ENCODE measurements around the gene TECTB.

TECTB gene

GRCh38 chr10:112265745-112266144 is 17.5 kb upstream of the TECTB start:
- peak overlapping the region in 1 of 5 donors; percentile 6 for H3K9ac ChIP-seq (ENCODE audit: low read length in 5 of 5)
- peaks cover 0 to 37% (median 26%) of the 10 kb centered on the region in 5 donors for H3K4me1 ChIP-seq (ENCODE audit: control insufficient read depth in 5 of 5, insufficient read depth in 5 of 5, low read length in 5 of 5)
- H3K27ac ChIP-seq (ENCODE audit: low read depth, low read length), result peak overlapping the region; percentile 68
- no peak overlapping the region for H3K4me3 ChIP-seq (ENCODE audit: low read depth in 1 of 5, low read length in 5 of 5)
- peaks cover 0 to 11% (median 0%) of the 10 kb centered on the region in 5 donors for H3K9me3 ChIP-seq (ENCODE audit: control insufficient read depth in 5 of 5, low read length in 5 of 5)
- no peaks in the 10 kb centered on the region for H3K27me3 ChIP-seq (ENCODE audit: control insufficient read depth in 5 of 5, insufficient read depth in 4 of 5, low read length in 5 of 5)
- H3K36me3 ChIP-seq (ENCODE audit: control insufficient read depth in 5 of 5, insufficient read depth in 5 of 5, low read length in 5 of 5), result no peaks in the 10 kb centered on the region

DNA sequence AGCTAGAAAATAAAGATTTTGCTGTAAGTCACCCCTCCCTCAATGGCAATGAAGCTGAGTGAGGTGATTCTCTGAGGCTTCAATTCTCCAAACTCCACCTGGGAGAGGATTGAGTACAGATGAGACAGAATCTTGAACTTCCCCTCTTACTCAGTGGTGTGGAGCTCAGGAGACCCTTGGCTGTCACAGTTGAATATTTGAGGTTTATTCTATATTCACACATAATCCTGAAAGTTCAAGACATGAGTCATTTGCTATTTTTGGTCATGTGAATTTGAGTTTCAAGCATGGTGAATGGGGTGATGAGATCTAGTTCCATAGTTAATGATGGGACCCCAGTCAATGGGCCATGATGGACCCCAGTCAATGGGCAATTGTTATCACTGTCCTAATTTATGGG is 13.9 kb upstream of the TECTB start:
- H3K36me3 ChIP-seq (ENCODE audit: control insufficient read depth in 5 of 5, insufficient read depth in 5 of 5, low read length in 5 of 5), result no peaks in the 10 kb centered on the region
- H3K27ac ChIP-seq (ENCODE audit: low read depth, low read length), result no peak overlapping the region
- no peaks in the 10 kb centered on the region for H3K27me3 ChIP-seq (ENCODE audit: control insufficient read depth in 5 of 5, insufficient read depth in 4 of 5, low read length in 5 of 5)
- H3K9ac ChIP-seq (ENCODE audit: low read length in 5 of 5), result no peak overlapping the region
- H3K4me1 ChIP-seq (ENCODE audit: control insufficient read depth in 5 of 5, insufficient read depth in 5 of 5, low read length in 5 of 5), result peaks cover 0 to 24% (median 19%) of the 10 kb centered on the region in 5 donors
- peaks cover 0 to 11% (median 0%) of the 10 kb centered on the region in 5 donors for H3K9me3 ChIP-seq (ENCODE audit: control insufficient read depth in 5 of 5, low read length in 5 of 5)
- no peak overlapping the region for H3K4me3 ChIP-seq (ENCODE audit: low read depth in 1 of 5, low read length in 5 of 5)

DNA sequence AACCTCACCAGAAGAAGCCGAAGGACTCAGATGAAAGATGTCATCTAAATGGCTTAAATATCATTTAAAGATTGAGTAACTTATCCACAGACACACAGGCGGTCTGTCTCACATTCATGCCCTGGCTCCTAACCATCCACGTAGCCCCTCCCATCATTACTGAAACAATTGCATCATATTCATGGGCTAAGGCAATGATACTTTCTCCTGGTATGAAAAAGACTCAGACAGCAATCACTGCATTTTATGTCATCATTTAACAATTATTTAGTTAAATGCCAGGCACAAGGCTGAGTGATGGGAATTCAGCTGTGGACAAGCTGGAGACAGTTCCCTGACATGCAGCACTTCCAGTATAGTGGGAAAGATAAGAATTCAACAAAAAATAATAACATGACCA is 11.2 kb upstream of the TECTB start:
- H3K9ac ChIP-seq (ENCODE audit: low read length in 5 of 5), result peak overlapping the region in 1 of 5 donors; percentile 5
- peak overlapping the region; percentile 78 for H3K27ac ChIP-seq (ENCODE audit: low read depth, low read length)
- H3K9me3 ChIP-seq (ENCODE audit: control insufficient read depth in 5 of 5, low read length in 5 of 5), result peaks cover 0 to 8% (median 0%) of the 10 kb centered on the region in 5 donors
- H3K36me3 ChIP-seq (ENCODE audit: control insufficient read depth in 5 of 5, insufficient read depth in 5 of 5, low read length in 5 of 5), result no peaks in the 10 kb centered on the region
- H3K27me3 ChIP-seq (ENCODE audit: control insufficient read depth in 5 of 5, insufficient read depth in 4 of 5, low read length in 5 of 5), result no peaks in the 10 kb centered on the region
- H3K4me3 ChIP-seq (ENCODE audit: low read depth in 1 of 5, low read length in 5 of 5), result no peak overlapping the region
- H3K4me1 ChIP-seq (ENCODE audit: control insufficient read depth in 5 of 5, insufficient read depth in 5 of 5, low read length in 5 of 5), result peaks cover 0 to 12% (median 11%) of the 10 kb centered on the region in 5 donors

DNA sequence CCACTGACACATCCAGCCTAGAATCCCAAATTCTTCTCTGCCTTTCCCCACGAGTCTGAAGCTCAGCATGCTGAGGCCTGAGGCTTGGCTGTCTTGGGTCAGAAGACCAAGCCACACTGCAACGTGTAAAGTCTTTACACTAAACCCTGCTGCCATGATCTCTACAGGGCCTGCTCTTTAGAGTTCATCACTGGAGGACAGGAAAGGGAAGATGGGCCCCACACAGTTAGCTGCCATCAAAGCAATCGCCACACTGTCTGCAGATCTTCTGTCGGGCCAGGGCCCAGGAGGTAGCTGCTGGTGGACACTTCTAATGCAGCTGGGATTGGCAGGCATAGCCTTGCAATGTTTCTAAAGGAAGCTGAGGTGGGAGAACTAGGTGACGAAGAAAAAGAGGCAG is 8.4 kb upstream of the TECTB start:
- Histone ChIP-seq H3K27me3 (ENCODE audit: control insufficient read depth in 5 of 5, insufficient read depth in 4 of 5, low read length in 5 of 5) (no peaks in the 10 kb centered on the region), H3K9ac (ENCODE audit: low read length in 5 of 5) (no peak overlapping the region), H3K4me1 (ENCODE audit: control insufficient read depth in 5 of 5, insufficient read depth in 5 of 5, low read length in 5 of 5) (peaks cover 0 to 16% (median 11%) of the 10 kb centered on the region in 5 donors), H3K36me3 (ENCODE audit: control insufficient read depth in 5 of 5, insufficient read depth in 5 of 5, low read length in 5 of 5) (no peaks in the 10 kb centered on the region), H3K9me3 (ENCODE audit: control insufficient read depth in 5 of 5, low read length in 5 of 5) (no peaks in the 10 kb centered on the region), H3K27ac (ENCODE audit: low read depth, low read length) (peak overlapping the region; percentile 73), H3K4me3 (ENCODE audit: low read depth in 1 of 5, low read length in 5 of 5) (no peak overlapping the region)

- no peaks in the 10 kb centered on the region for H3K36me3 ChIP-seq (ENCODE audit: control insufficient read depth in 5 of 5, insufficient read depth in 5 of 5, low read length in 5 of 5)
- H3K9ac ChIP-seq (ENCODE audit: low read length in 5 of 5), result no peak overlapping the region
- no peaks in the 10 kb centered on the region for H3K27me3 ChIP-seq (ENCODE audit: control insufficient read depth in 5 of 5, insufficient read depth in 4 of 5, low read length in 5 of 5)
- H3K9me3 ChIP-seq (ENCODE audit: control insufficient read depth in 5 of 5, low read length in 5 of 5), result no peaks in the 10 kb centered on the region
- peaks cover 0 to 22% (median 11%) of the 10 kb centered on the region in 5 donors for H3K4me1 ChIP-seq (ENCODE audit: control insufficient read depth in 5 of 5, insufficient read depth in 5 of 5, low read length in 5 of 5)
- H3K27ac ChIP-seq (ENCODE audit: low read depth, low read length), result peak overlapping the region; percentile 73
- H3K4me3 ChIP-seq (ENCODE audit: low read depth in 1 of 5, low read length in 5 of 5), result no peak overlapping the region
Observed at GRCh38 chr10:112275512-112276245, 7.5 kb upstream of the TECTB start.

- H3K36me3 ChIP-seq (ENCODE audit: control insufficient read depth in 5 of 5, insufficient read depth in 5 of 5, low read length in 5 of 5), result no peaks in the 10 kb centered on the region
- no peak overlapping the region for H3K4me3 ChIP-seq (ENCODE audit: low read depth in 1 of 5, low read length in 5 of 5)
- no peak overlapping the region for H3K9ac ChIP-seq (ENCODE audit: low read length in 5 of 5)
- H3K9me3 ChIP-seq (ENCODE audit: control insufficient read depth in 5 of 5, low read length in 5 of 5), result no peaks in the 10 kb centered on the region
- H3K27me3 ChIP-seq (ENCODE audit: control insufficient read depth in 5 of 5, insufficient read depth in 4 of 5, low read length in 5 of 5), result no peaks in the 10 kb centered on the region
- H3K4me1 ChIP-seq (ENCODE audit: control insufficient read depth in 5 of 5, insufficient read depth in 5 of 5, low read length in 5 of 5), result peaks cover 0 to 14% (median 0%) of the 10 kb centered on the region in 5 donors
- no peak overlapping the region for H3K27ac ChIP-seq (ENCODE audit: low read depth, low read length)
Observed at GRCh38 chr10:112278871-112279270, 4.3 kb upstream of the TECTB start.

GRCh38 chr10:112279433-112279832 is 3.8 kb upstream of the TECTB start:
- Histone ChIP-seq H3K27me3 (ENCODE audit: control insufficient read depth in 5 of 5, insufficient read depth in 4 of 5, low read length in 5 of 5) (no peaks in the 10 kb centered on the region), H3K9ac (ENCODE audit: low read length in 5 of 5) (no peak overlapping the region), H3K36me3 (ENCODE audit: control insufficient read depth in 5 of 5, insufficient read depth in 5 of 5, low read length in 5 of 5) (no peaks in the 10 kb centered on the region), H3K4me3 (ENCODE audit: low read depth in 1 of 5, low read length in 5 of 5) (no peak overlapping the region), H3K9me3 (ENCODE audit: control insufficient read depth in 5 of 5, low read length in 5 of 5) (no peaks in the 10 kb centered on the region), H3K4me1 (ENCODE audit: control insufficient read depth in 5 of 5, insufficient read depth in 5 of 5, low read length in 5 of 5) (peaks cover 0 to 14% (median 0%) of the 10 kb centered on the region in 5 donors), H3K27ac (ENCODE audit: low read depth, low read length) (no peak overlapping the region)

DNA sequence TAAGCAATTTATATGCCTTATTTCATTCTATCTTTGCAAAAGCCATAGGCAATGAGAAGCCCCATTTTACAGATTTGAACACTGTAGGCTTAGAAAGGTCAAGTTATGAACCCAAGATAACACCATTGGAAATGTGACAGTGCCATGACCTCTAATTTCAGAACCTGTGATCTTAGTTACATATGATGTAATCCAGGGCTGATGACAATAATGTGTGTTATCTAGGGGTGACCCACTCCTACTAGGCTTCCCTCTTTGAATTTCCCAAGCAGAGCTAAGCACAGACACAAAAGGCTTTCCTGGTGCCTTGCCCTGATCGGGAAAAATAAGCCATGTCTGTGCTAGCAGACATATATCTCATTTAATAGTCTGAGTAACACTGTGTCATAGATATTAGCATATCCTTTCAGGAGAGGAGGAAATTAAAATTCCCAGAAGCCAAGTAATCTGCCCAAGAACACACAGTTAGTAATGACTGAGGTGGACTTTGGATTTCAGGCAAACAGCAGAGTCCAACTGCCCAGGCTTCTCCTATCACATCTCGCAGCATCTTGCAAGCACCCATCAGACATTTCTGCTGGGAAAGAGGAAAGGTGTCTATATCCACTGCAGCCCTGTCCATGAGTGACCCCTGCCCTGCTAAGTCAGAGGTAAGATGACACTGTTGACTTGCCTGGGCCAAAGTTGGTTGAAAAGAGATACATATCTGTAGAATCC is 2.8 kb upstream of the TECTB start:
- H3K9ac ChIP-seq (ENCODE audit: low read length in 5 of 5), result no peak overlapping the region
- H3K27ac ChIP-seq (ENCODE audit: low read depth, low read length), result no peak overlapping the region
- peaks cover 0 to 14% (median 0%) of the 10 kb centered on the region in 5 donors for H3K4me1 ChIP-seq (ENCODE audit: control insufficient read depth in 5 of 5, insufficient read depth in 5 of 5, low read length in 5 of 5)
- H3K4me3 ChIP-seq (ENCODE audit: low read depth in 1 of 5, low read length in 5 of 5), result no peak overlapping the region
- no peaks in the 10 kb centered on the region for H3K36me3 ChIP-seq (ENCODE audit: control insufficient read depth in 5 of 5, insufficient read depth in 5 of 5, low read length in 5 of 5)
- H3K9me3 ChIP-seq (ENCODE audit: control insufficient read depth in 5 of 5, low read length in 5 of 5), result no peaks in the 10 kb centered on the region
- H3K27me3 ChIP-seq (ENCODE audit: control insufficient read depth in 5 of 5, insufficient read depth in 4 of 5, low read length in 5 of 5), result no peaks in the 10 kb centered on the region

DNA sequence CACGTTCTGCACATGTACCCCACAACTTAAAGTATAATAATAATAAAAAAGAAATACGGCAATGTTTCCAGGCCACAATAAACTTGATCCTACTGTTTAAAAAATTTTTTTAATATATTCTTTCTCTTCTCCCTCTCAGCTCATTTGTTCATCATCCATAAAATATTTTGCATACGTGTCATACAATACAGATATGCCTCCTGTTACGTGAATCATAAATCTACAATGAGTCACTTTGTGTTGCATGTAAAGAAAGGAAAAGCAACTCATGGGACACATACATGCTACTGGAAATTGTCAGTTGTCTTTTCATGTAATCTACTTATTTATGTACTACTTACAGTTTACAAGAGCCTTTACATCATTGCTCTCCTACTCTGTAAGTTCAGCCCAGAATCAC is 1.1 kb upstream of the TECTB start:
- H3K27me3 ChIP-seq (ENCODE audit: control insufficient read depth in 5 of 5, insufficient read depth in 4 of 5, low read length in 5 of 5), result no peaks in the 10 kb centered on the region
- peaks cover 0 to 11% (median 2%) of the 10 kb centered on the region in 5 donors for H3K4me1 ChIP-seq (ENCODE audit: control insufficient read depth in 5 of 5, insufficient read depth in 5 of 5, low read length in 5 of 5)
- no peak overlapping the region for H3K9ac ChIP-seq (ENCODE audit: low read length in 5 of 5)
- no peak overlapping the region for H3K27ac ChIP-seq (ENCODE audit: low read depth, low read length)
- no peaks in the 10 kb centered on the region for H3K9me3 ChIP-seq (ENCODE audit: control insufficient read depth in 5 of 5, low read length in 5 of 5)
- H3K4me3 ChIP-seq (ENCODE audit: low read depth in 1 of 5, low read length in 5 of 5), result no peak overlapping the region
- H3K36me3 ChIP-seq (ENCODE audit: control insufficient read depth in 5 of 5, insufficient read depth in 5 of 5, low read length in 5 of 5), result no peaks in the 10 kb centered on the region
